Mucosa of descending colon (tissue), 3 donors: ENCODE measurements around the gene PSMB7. TPM values are rescaled to one million over a fixed set of nuclear protein-coding genes. Genes with fewer than 3 reads are reported as not detected.

Source experiments
- ATAC-seq: fragments of 200-7000 bp; cut with Tn5 transposase; one replicate; pipeline ENCODE4 v1.9.1; 2020; ENCODE audit warnings: mild to moderate bottlenecking, moderate library complexity
- DNase-seq, 3 donors: peaks; one replicate each; pipeline ENCODE4 v3.0.0-alpha.2; 2020
- H3K36me3 ChIP-seq: fragments of 200-600 bp; one replicate; pipeline ENCODE4 v1.8.0; 2021; ENCODE audit warnings: low read depth, mild to moderate bottlenecking
- H3K4me1 ChIP-seq: fragments of 200-600 bp; one replicate; pipeline ENCODE4 v1.8.0; 2021; ENCODE audit warnings: low read depth, mild to moderate bottlenecking
- H3K4me3 ChIP-seq: fragments of 200-600 bp; one replicate; pipeline ENCODE4 v1.8.0; 2021; ENCODE audit warnings: mild to moderate bottlenecking
- H3K9me3 ChIP-seq: fragments of 200-600 bp; one replicate; pipeline ENCODE4 v1.8.0; 2021; ENCODE audit warnings: mild to moderate bottlenecking
- intact Hi-C, 2 donors: fragments of 100-400 bp; cut with DNase I in 1 of 2; cut with micrococcal nuclease in 1 of 2; formaldehyde crosslinking; loops; one replicate each; pipeline versions ENCODE4 v1.11.0 to v1.11.1; 2022; cut with DNase I, micrococcal nuclease
- total RNA-seq, 3 donors: library from RNA; stranded (reverse); fragmentation: NEBNext Ultra II Directional in 2 of 3; extraction: Animal tissue kit (Norgen Biotek cat#: 25700) in 2 of 3; gene quantifications; one replicate each; pipeline versions ENCODE4 v1.2.1 to v1.2.4, GENCODE V29; 2021 to 2023
- TF ChIP-seq, protein P1 (sequence below): fragments of 200-600 bp; IDR thresholded peaks from one replicate; pipeline ENCODE4 v1.8.0; 2022; ENCODE audit warnings: antibody characterized with exemption, mild to moderate bottlenecking
- donor health status: DM: no; HTN: no; CAD: no; lungs with moderate emphysema.
- donor health status: DM: no; HTN: no; CAD: no.
- donor health status: DM: no; HTN: yes; CAD: no.

PSMB7 gene
- total RNA-seq, 3 donors from 2014 or later = 83.6 to 120 (median 92.3) TPM

DNA sequence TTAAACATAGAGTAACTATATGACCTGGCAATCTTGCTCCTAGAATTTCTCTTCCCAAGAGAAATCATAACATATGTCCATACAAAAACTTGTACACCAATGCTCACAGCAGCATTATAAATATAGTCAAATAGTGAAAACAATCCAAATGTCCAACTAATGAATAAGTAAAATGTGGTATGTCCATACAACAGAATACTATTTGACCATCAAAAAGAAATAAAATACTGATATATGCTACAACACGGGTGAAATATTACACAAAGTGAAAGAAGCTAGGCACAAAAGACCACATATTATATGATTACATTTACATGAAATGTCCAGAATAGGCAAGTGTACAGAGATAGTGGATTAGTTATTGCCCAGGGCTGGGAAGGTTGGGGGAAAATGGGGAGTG is 41.4 kb downstream of the PSMB7 start:
- H3K36me3 ChIP-seq = no peaks in the 10 kb centered on the region
- no peak for DNase-seq
- TF ChIP-seq, protein P1, sequence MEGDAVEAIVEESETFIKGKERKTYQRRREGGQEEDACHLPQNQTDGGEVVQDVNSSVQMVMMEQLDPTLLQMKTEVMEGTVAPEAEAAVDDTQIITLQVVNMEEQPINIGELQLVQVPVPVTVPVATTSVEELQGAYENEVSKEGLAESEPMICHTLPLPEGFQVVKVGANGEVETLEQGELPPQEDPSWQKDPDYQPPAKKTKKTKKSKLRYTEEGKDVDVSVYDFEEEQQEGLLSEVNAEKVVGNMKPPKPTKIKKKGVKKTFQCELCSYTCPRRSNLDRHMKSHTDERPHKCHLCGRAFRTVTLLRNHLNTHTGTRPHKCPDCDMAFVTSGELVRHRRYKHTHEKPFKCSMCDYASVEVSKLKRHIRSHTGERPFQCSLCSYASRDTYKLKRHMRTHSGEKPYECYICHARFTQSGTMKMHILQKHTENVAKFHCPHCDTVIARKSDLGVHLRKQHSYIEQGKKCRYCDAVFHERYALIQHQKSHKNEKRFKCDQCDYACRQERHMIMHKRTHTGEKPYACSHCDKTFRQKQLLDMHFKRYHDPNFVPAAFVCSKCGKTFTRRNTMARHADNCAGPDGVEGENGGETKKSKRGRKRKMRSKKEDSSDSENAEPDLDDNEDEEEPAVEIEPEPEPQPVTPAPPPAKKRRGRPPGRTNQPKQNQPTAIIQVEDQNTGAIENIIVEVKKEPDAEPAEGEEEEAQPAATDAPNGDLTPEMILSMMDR = no peak
- H3K4me1 ChIP-seq = no peaks in the 10 kb centered on the region
- intact Hi-C loops = no loop called here
- no peak for ATAC-seq
- H3K4me3 ChIP-seq = no peak overlapping the region
- peaks cover 5% of the 10 kb centered on the region for H3K9me3 ChIP-seq

DNA sequence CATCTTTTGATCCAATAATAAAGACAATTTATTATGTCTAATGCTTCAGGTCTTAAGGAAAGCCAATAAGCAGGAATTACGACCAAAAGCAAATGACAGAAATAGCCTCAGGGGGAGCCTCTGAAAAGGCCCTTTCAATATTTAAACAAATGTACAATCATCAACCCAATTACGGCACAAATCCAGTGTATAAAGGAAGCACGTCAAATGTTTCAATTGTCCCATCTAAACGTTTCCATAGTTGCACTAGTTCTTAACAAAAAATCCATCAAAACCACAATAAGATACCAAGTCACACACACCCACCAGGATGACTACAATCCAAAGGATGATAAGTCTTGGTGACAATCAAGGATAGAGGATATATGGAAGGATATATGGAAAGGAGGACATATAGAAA is 41.9 kb downstream of the PSMB7 start:
- TF ChIP-seq, protein P1 = no peak

DNA sequence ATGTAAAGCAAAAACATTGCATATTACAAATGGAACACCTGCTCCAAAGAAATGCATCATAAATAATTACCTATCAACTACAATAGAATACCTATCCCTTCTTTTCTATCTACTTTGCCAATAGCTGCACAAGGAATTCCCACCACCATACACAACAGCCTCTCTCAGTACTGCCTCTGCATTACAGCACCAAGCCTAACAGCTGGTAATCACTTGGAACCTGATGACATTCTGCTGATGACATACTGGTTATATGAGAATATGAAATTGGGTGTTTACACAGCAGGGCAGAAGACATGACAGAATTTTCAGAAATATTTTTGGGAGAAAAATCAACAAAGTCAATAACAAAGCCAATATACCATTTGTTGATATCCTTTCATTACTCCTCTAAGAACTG is 43.2 kb downstream of the PSMB7 start:
- intact Hi-C loops = no loop called here
- DNase-seq (no peak), ATAC-seq (no peak)
- H3K36me3 ChIP-seq = no peaks in the 10 kb centered on the region
- H3K9me3 ChIP-seq = peaks cover 5% of the 10 kb centered on the region
- H3K4me1 ChIP-seq = no peaks in the 10 kb centered on the region
- no peak overlapping the region for H3K4me3 ChIP-seq
- TF ChIP-seq, protein P1 = no peak

More for the DNA sequence above, 41.9 kb downstream of the PSMB7 start:
- intact Hi-C loops = no loop called here
- DNase-seq (no peak), ATAC-seq (no peak)
- H3K9me3 ChIP-seq = peaks cover 5% of the 10 kb centered on the region
- no peaks in the 10 kb centered on the region for H3K36me3 ChIP-seq
- H3K4me3 ChIP-seq = no peak overlapping the region
- H3K4me1 ChIP-seq = no peaks in the 10 kb centered on the region

DNA sequence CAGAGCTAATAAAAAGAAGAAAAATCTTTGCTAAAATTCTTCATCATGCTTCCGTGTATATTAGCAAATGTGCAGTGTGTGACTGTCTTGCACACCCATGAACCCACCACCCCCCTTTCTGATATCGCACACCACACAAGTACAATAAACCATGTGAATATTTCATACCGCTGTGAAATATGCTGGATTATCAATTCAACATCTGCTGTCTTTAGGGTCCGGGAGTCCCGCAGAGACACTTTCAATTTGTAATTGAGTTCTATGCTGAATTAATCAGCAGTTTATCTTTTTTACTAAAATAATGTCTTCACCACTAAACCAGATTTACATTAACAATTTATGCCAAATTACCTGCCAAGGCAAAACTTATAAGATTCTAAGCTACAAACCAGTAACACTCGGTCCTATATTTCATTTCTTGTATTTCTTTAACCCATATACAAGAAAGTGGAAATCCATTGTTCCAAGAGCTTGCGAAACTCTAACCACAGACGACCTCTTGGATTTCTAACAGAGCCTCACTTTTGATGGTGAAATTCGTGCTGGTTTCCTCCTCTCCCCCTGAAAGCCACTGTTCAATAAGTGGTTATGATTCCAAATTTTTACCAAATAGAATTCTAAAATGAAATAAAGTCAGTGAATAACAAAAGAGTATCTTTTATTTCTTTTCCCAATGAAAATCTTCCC is 44.2 kb downstream of the PSMB7 start:
- ATAC-seq = no peak
- Histone ChIP-seq H3K4me1 (no peaks in the 10 kb centered on the region), H3K4me3 (no peak overlapping the region), H3K9me3 (peaks cover 5% of the 10 kb centered on the region), H3K36me3 (no peaks in the 10 kb centered on the region)
- DNase-seq = no peak
- TF ChIP-seq, protein P1 = no peak
- intact Hi-C loops = no loop called here

DNA sequence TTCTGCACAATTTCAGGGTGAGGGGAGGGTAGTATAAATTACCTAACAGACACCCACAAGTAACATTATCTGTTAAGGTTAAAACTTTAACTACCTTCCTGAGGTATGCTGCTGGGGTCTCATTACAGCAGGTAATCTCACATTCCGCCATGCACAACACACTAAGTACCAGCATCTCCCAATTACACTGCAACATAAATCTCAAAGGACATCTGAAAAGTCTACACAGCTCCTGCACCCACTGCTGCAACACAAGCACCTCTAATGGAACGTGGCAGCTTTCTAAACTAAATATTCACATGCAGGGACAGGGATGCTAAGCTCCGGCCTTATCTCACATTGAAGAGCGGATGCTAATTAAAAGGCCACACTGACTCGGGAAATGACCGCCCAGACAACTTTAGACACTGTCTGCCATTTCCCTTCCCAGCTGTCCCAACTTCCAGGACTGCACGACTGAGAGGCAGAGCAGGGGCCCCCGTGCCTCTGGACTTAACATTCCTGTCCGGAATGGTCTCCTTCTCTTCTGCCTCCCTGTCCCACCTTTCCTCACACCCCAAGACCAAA is 45.9 kb downstream of the PSMB7 start:
- no peaks in the 10 kb centered on the region for H3K4me1 ChIP-seq
- H3K36me3 ChIP-seq = no peaks in the 10 kb centered on the region
- intact Hi-C loops = no loop called here
- TF ChIP-seq, protein P1 = no peak
- peaks cover 5% of the 10 kb centered on the region for H3K9me3 ChIP-seq
- DNase-seq = no peak
- ATAC-seq = no peak
- H3K4me3 ChIP-seq = no peak overlapping the region
